Fibroblast of skin of abdomen (primary cell): Measurements from ENCODE around the gene IRF2BP1.
"Not testable (repeated sequence)": the region's sequence is repeated elsewhere in the genome, so short reads cannot be mapped to it uniquely, and the experiment has no call there.

ENCODE experiments used
- DNase-seq: peaks from one replicate; pipeline ENCODE4 v3.0.0-alpha.2; 2013

IRF2BP1 gene

GRCh38 chr19:45902651-45903625 is 17.0 kb upstream of the IRF2BP1 start:
- DNase-seq = peak; percentile 97

GRCh38 chr19:45901912-45902650 is 16.1 kb upstream of the IRF2BP1 start, which contains the start of gene MYPOP:
MYPOP (minus strand) TSS chr19:45902613; CDS start chr19:45901773, 840 bp downstream.
- DNase-seq = no peak

- peak; percentile 34 for DNase-seq
Measured at GRCh38 chr19:45901432-45901911, 15.5 kb upstream of the IRF2BP1 start.

- DNase-seq = no peak
Measured at GRCh38 chr19:45900738-45901431, 14.9 kb upstream of the IRF2BP1 start.

GRCh38 chr19:45899919-45900589 is 14.1 kb upstream of the IRF2BP1 start:
- DNase-seq = no peak

- no peak for DNase-seq
Measured at GRCh38 chr19:45899253-45899652, 13.3 kb upstream of the IRF2BP1 start.

GRCh38 chr19:45897261-45897812 is 11.4 kb upstream of the IRF2BP1 start:
- DNase-seq = no peak

- DNase-seq = not testable (repeated sequence)
Measured at GRCh38 chr19:45895983-45896599, 10.2 kb upstream of the IRF2BP1 start.

- DNase-seq = no peak
Measured at GRCh38 chr19:45895519-45895972, 9.6 kb upstream of the IRF2BP1 start.

GRCh38 chr19:45890877-45891276 is 4.9 kb upstream of the IRF2BP1 start:
- no peak for DNase-seq

GRCh38 chr19:45889210-45889885 is 3.4 kb upstream of the IRF2BP1 start:
- no peak for DNase-seq

- DNase-seq = no peak
Measured at GRCh38 chr19:45887200-45887710, 1.3 kb upstream of the IRF2BP1 start.

- peak; percentile 94 for DNase-seq
Measured at GRCh38 chr19:45886427-45887199, 672 bp upstream of the IRF2BP1 start.

GRCh38 chr19:45884682-45885555 is 1.0 kb downstream of the IRF2BP1 start:
- no peak for DNase-seq

- no peak for DNase-seq
Measured at GRCh38 chr19:45883881-45884681, 1.9 kb downstream of the IRF2BP1 start.

GRCh38 chr19:45883586-45883880 is 2.4 kb downstream of the IRF2BP1 start:
- DNase-seq = no peak
